GM23248 (cell line): ENCODE measurements around the gene C20orf141. TPM values are rescaled to one million over a fixed set of nuclear protein-coding genes. Genes with fewer than 3 reads are reported as not detected.
"Not testable (repeated sequence)": the region's sequence is repeated elsewhere in the genome, so short reads cannot be mapped to it uniquely, and the experiment has no call there.

Experiments used
- DNase-seq: peaks from one replicate; pipeline ENCODE4 v3.0.0-alpha.2; 2015
- H2AFZ ChIP-seq: fragments of 200-600 bp; sonication (generic); 2 replicates; pipeline ENCODE4 v1.6.1; 2016; ENCODE audit warnings: antibody characterized with exemption
- H3F3A ChIP-seq: fragments of 200-600 bp; sonication (generic); 2 replicates; pipeline ENCODE4 v1.6.1; 2016; ENCODE audit warnings: mild to moderate bottlenecking, antibody characterized with exemption, mixed run types; ENCODE audit not compliant: insufficient read depth
- H3K27ac ChIP-seq: fragments of 200-600 bp; sonication (generic); 2 replicates; pipeline ENCODE4 v1.5.1; 2016; ENCODE audit warnings: mild to moderate bottlenecking
- H3K27me3 ChIP-seq: fragments of 200-600 bp; sonication (generic); replicated peaks from 2 replicates; pipeline ENCODE4 v1.6.1; 2016; ENCODE audit warnings: mild to moderate bottlenecking; ENCODE audit not compliant: insufficient read depth
- H3K36me3 ChIP-seq: fragments of 200-600 bp; sonication (generic); 2 replicates; pipeline ENCODE4 v1.6.1; 2016; ENCODE audit warnings: low read depth, mild to moderate bottlenecking
- H3K4me1 ChIP-seq: fragments of 200-600 bp; sonication (generic); 2 replicates; pipeline ENCODE4 v1.6.1; 2016; ENCODE audit warnings: mild to moderate bottlenecking; ENCODE audit not compliant: insufficient read depth
- H3K4me2 ChIP-seq: fragments of 200-600 bp; sonication (generic); one replicate; pipeline ENCODE4 v1.6.1; 2016; ENCODE audit warnings: mild to moderate bottlenecking; ENCODE audit not compliant: unreplicated experiment
- H3K4me3 ChIP-seq: fragments of 200-600 bp; sonication (generic); 2 replicates; pipeline ENCODE4 v1.5.1; 2016; ENCODE audit warnings: mild to moderate bottlenecking
- H3K79me2 ChIP-seq: fragments of 200-600 bp; sonication (generic); 2 replicates; pipeline ENCODE4 v1.6.1; 2016; ENCODE audit warnings: mild to moderate bottlenecking; ENCODE audit not compliant: insufficient read depth
- H3K9ac ChIP-seq: fragments of 200-600 bp; sonication (generic); 2 replicates; pipeline ENCODE4 v1.6.1; 2016; ENCODE audit warnings: mild to moderate bottlenecking
- H3K9me2 ChIP-seq: fragments of 200-600 bp; sonication (generic); 2 replicates; pipeline ENCODE4 v1.6.1; 2016; ENCODE audit warnings: mixed run types, mild to moderate bottlenecking, moderate library complexity; ENCODE audit not compliant: insufficient read depth
- H3K9me3 ChIP-seq: fragments of 200-600 bp; sonication (generic); one replicate; pipeline ENCODE4 v1.6.1; 2017; ENCODE audit warnings: low read depth
- H4K20me1 ChIP-seq: fragments of 200-600 bp; sonication (generic); 2 replicates; pipeline ENCODE4 v1.6.0; 2016; ENCODE audit not compliant: insufficient read depth
- EZH2 ChIP-seq: fragments of 200-600 bp; sonication (generic); IDR thresholded peaks from 2 replicates; pipeline ENCODE4 v1.6.1; 2018; ENCODE audit warnings: antibody characterized with exemption, mild to moderate bottlenecking; ENCODE audit not compliant: insufficient read depth, poor library complexity, severe bottlenecking
- EZH2phosphoT487 ChIP-seq: fragments of 200-600 bp; sonication (generic); IDR thresholded peaks from 2 replicates; pipeline ENCODE4 v1.6.1; 2018; ENCODE audit warnings: antibody characterized with exemption, moderate library complexity, mild to moderate bottlenecking, low read depth; ENCODE audit not compliant: insufficient read depth
- WGBS, 2 experiments: methylation state at CpG; one replicate each; pipeline ENCODE4 v1.1.6; 2015 to 2017; ENCODE audit warnings: low lambda C conversion rate in 2 of 2, low coverage in 1 of 2; ENCODE audit errors: missing lambda C conversion rate in 2 of 2; 5-methylcytosine and 5-hydroxymethylcytosine counted together
- in situ Hi-C: fragments of 300-500 bp; cut with MboI; formaldehyde crosslinking; loops from 2 replicates; pipeline ENCODE4 v1.15.0; 2020
- polyA plus RNA-seq: library from polyadenylated mRNA; unstranded; fragments of >200 nt; fragmentation: Nextera tagmentation; extraction: Ambion mirVana; gene quantifications from 2 replicates; pipeline ENCODE4 v1.2.1, GENCODE V29; 2016
- total RNA-seq: library from RNA; depleted of rRNA; stranded (reverse); fragments of >200 nt; shearing (Covaris generic); gene quantifications from 2 replicates; pipeline ENCODE4 v1.2.3, GENCODE V29; 2014; rRNA removed

C20orf141 gene
- not detected in 2 replicates for total RNA-seq
- polyA plus RNA-seq = not detected in 2 replicates

- Histone ChIP-seq H3K27me3 (0 out of 2 replicates have a peak, but pooled peaks cover 3% of the 10 kb centered on the region), H3K27ac (peak within 1 kb of the TSS; percentile 23), H3K9me2 (no peaks in the 10 kb centered on the region), H3K4me1 (peaks cover 13% of the 10 kb centered on the region), H3K9me3 (peaks cover 3% of the 10 kb centered on the region), H3K4me2 (peak within 1 kb of the TSS; percentile 76), H3K9ac (peak within 1 kb of the TSS; percentile 8), H3K79me2 (no peaks in the 10 kb centered on the region), H3K36me3 (no peaks in the 10 kb centered on the region), H2AFZ (no peak within 1 kb of the TSS), H3F3A (no peaks in the 10 kb centered on the region), H3K4me3 (0 out of 2 replicates have a peak within 1 kb of the TSS, but pooled peaks have one; percentile 19), H4K20me1 (no peaks in the 10 kb centered on the region)
- 0 to 3% methylated on average over 5 of the region's 5 CpGs for WGBS, 2 experiments
- DNase-seq = peak; percentile 99
- TF ChIP-seq EZH2phosphoT487 = no peak
- no peak for TF ChIP-seq EZH2
- in situ Hi-C loops = no loop called here
Measured at GRCh38 chr20:2814587-2815051, at the start of gene C20orf141. TSS of gene C20orf141 (plus strand) at chr20:2814987. CDS start at chr20:2815185, 198 bp downstream.

- no peak for TF ChIP-seq EZH2
- 0 out of 2 replicates have a peak, but pooled peaks have one; percentile 35 for TF ChIP-seq EZH2phosphoT487
- Histone ChIP-seq H3K9ac (no peak overlapping the region), H3K9me3 (no peaks in the 10 kb centered on the region), H3F3A (no peaks in the 10 kb centered on the region), H3K4me2 (peak overlapping the region; percentile 8), H3K4me3 (no peak overlapping the region), H3K9me2 (no peaks in the 10 kb centered on the region), H4K20me1 (no peaks in the 10 kb centered on the region), H3K36me3 (no peaks in the 10 kb centered on the region), H3K4me1 (peaks cover 9% of the 10 kb centered on the region; the same call in 1 of the 2 replicates), H2AFZ (no peak overlapping the region), H3K79me2 (no peaks in the 10 kb centered on the region), H3K27ac (no peak overlapping the region), H3K27me3 (peaks cover 52% of the 10 kb centered on the region)
- in situ Hi-C loops = no loop called here
- 26 to 29% methylated on average over 14 to 15 of the region's 15 CpGs for WGBS, 2 experiments
- DNase-seq = peak; percentile 75
Measured at GRCh38 chr20:2767768-2768631, 46.8 kb upstream of the C20orf141 start.

GRCh38 chr20:2768632-2769015 lies 46.2 kb upstream of the C20orf141 start:
- no peak for TF ChIP-seq EZH2phosphoT487
- TF ChIP-seq EZH2 = no peak
- Histone ChIP-seq H3K9me3 (no peaks in the 10 kb centered on the region), H3K4me3 (no peak overlapping the region), H3K4me1 (peaks cover 9% of the 10 kb centered on the region; the same call in 1 of the 2 replicates), H4K20me1 (no peaks in the 10 kb centered on the region), H3K9ac (no peak overlapping the region), H3K9me2 (no peaks in the 10 kb centered on the region), H3K36me3 (no peaks in the 10 kb centered on the region), H2AFZ (no peak overlapping the region), H3K4me2 (no peak overlapping the region), H3K27ac (no peak overlapping the region), H3F3A (no peaks in the 10 kb centered on the region), H3K79me2 (no peaks in the 10 kb centered on the region), H3K27me3 (peaks cover 49% of the 10 kb centered on the region)
- 26 to 27% methylated on average over 5 of the region's 5 CpGs for WGBS, 2 experiments
- in situ Hi-C loops = no loop called here
- no peak for DNase-seq

GRCh38 chr20:2770091-2770490 lies 44.7 kb upstream of the C20orf141 start:
- 77 to 87% methylated on average over 12 of the region's 12 CpGs for WGBS, 2 experiments
- H3K4me2 ChIP-seq, H3F3A ChIP-seq, H2AFZ ChIP-seq, H3K4me1 ChIP-seq, H3K9me2 ChIP-seq, H3K9ac ChIP-seq, H4K20me1 ChIP-seq, DNase-seq, H3K79me2 ChIP-seq, H3K36me3 ChIP-seq, H3K4me3 ChIP-seq, H3K27ac ChIP-seq, H3K9me3 ChIP-seq, in situ Hi-C loops: not testable (repeated sequence)
- H3K27me3 ChIP-seq = peaks cover 35% of the 10 kb centered on the region
